NCI-H748 (cell line): ENCODE results near the gene FER.
"Not testable (repeated sequence)": the region's sequence is repeated elsewhere in the genome, so short reads cannot be mapped to it uniquely, and the experiment has no call there.

Experiments
- DNase-seq: peaks from one replicate; lab custom pipeline; 2025; ENCODE audit not compliant: unreplicated experiment; lab: John Stamatoyannopoulos, UW

The FER gene

DNA sequence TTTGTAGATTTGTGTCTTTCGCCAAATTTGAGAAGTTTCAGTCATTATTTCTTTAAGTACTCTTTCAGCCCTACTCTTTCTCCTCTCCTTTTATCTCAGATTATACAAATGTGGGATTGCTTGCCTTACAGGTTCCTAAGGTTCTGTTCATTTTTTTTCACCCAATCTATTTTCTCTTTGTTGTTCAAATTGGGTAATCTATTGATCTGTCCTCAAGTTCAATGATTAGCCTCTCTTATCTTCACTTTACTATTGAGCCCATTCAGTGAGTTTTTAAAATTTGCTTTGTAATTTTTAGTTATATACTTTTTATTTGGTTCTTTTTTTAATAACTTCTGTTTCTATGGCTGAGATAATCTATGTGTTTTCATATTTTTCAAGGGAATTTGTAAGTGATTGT lies 282.1 kb downstream of the FER start:
- no peak for DNase-seq

DNA sequence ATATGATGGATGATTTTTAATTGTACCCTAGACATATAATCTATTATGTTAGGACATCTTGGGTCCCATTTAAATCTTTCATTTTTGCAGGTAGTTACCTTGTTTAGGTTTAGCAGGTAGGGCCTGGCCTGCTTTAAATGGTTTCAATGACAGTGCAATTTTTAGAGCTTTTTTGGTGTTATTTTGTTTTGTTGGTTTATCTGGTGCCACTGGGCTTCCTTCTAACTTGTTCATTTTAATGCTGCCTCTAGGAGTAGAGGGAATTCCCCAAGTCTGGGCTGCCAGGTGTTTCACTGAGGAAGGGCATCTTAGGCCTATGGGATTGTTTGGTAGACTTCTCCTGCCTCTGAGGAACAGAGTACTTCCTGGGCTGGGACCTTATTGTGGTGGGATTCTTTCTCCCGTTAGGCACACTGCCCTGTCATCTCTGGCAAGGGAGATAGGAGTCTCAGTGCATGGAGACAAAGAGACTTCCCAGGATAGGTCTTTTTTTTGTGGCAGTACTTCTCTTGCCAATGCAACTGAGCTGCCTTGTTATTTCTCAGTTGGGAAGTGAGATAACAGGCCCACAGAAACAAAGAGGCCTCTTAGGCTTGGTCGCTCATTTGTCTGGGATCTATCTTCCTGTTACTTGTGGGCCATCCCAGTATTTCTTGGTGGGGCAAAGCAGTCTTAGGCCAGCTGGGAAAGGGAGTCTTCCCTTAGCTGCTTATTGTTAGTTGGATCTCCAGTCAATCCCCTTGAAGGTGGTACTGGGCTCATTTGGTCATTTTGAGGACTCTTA lies 282.9 kb downstream of the FER start:
- no peak for DNase-seq

GRCh38 chr5:109034306-109034705 lies 286.6 kb downstream of the FER start:
- no peak for DNase-seq

GRCh38 chr5:109035436-109035835 lies 287.7 kb downstream of the FER start:
- no peak for DNase-seq

DNA sequence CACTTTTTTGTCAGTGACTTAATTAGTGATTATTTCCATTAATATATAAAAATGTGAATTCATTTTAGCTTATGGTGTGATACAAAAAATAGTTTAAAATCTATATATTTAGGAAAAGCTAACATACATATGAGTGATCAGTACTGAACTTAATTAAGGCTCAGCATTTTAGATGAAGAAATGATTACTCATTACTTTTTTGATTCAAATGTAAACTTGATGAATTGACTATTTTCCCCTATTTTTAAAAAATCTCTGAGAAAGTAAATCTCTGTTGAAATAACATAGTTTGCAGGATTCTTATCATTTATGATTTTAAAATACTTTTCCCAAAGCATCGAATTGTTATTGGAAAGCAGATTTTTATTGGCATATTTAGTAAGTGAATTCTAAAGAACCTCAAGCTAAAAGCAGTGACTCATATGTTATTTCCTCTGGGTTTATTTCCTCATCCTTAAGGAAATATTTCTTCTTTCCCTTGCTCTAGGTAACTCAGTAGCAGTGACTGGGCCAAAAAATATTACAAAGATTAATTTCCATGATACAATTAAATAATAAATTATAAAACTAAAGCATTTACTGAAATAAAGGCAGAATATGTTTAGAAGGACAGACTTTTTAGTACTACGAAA lies 290.6 kb downstream of the FER start:
- DNase-seq = no peak

DNA sequence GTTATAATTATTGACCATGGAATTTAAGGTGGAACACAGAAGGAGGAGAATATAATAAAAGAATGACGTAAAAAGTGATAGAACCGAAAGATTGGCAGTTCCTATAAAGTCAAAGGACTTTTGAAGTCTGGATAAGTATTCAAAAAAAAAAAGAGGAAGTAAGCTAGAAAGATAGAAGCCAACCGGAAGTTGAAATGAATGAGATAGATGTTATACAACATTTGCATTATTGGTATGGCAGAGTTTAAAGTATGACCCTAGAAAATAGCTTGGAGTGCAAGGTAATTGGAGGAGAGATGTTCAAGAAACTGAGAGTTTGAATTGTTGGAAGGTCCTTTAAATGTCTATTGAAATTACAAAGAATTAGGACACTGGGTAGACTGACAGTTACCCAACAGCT lies 293.6 kb downstream of the FER start:
- DNase-seq = no peak

- DNase-seq = no peak
Observed at GRCh38 chr5:109045710-109046109, 298.0 kb downstream of the FER start.

DNA sequence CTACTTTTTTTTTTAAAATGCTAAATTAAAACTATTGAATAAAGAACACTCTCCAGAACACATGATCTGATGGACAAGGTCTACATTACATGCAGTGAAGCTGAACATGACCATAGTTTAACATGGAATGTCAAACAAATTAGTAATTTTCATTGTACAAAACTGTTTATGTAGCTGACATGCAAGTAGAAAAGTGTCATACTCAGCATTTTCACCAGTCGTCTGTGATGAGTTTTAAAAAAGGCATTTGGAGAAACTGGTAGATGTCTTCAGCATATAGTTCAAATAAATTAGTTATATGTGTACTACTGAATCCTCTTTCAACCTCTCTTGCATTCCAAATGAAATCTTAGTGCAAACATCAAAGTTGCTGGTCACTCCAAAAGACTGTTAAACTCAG lies 301.9 kb downstream of the FER start:
- DNase-seq = no peak

- DNase-seq = not testable (repeated sequence)
Observed at GRCh38 chr5:109050321-109050720, 302.6 kb downstream of the FER start.

GRCh38 chr5:109052216-109052615 lies 304.5 kb downstream of the FER start:
- not testable (repeated sequence) for DNase-seq

DNA sequence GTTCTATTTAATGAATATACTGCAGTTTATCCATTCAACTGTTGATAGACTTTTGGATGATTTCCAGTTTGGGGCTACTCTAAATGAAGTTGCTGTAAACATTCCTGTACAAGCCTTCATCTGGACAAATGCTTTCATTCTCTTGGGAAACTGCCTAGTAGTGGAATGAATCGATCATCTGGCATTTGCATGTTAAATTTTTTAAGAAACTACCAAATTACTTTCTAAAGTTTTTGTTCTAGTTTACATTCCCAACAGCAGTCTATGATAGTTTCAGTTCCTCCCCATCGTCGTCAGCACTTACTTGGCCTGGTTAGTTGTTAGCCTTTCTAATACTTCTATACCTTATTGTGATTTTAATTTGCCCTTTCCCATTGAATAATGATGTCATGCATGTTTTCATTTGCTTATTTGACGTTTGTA lies 306.3 kb downstream of the FER start:
- no peak for DNase-seq

GRCh38 chr5:109060378-109061025 lies 312.8 kb downstream of the FER start:
- no peak for DNase-seq

- no peak for DNase-seq
Observed at GRCh38 chr5:109062664-109063063, 315.0 kb downstream of the FER start.

DNA sequence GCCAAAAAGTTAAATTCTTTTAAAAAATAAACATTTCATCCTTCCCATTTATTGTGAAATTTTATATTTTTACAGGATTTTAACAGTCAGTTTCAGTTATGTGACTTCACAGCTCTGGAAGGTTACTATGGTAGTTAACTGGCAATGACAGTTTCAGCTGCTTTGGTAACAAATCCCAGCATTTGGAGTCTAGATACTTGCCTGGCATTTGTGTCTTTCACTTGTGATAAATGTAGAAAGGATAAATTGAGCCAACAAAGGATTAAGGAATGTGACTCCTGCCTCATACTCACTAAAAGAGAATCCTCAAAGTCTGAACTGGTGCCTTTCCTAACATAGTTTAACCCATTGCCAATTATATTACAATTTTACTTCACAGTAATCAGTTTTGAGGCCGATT lies 315.5 kb downstream of the FER start:
- DNase-seq = no peak

- DNase-seq = no peak
Observed at GRCh38 chr5:109076741-109077140, 329.0 kb downstream of the FER start.

DNA sequence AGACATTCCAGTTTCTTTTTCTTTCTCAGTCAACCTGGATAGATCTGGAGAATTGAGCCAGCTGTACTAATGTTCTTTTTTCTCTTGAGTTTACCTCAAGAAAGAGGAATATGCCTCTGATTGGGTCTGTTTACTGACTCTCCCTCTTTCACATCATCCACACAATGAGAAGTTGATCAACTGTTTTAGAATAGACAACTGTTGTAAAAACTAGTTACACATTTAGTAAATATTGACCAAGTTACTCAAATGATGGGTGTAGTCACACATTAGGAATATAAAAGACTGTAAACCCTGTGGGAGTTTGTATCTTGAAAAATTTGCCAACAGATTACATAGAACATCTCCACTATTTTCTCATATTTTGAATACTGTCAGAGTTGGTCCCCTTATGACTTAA lies 330.8 kb downstream of the FER start:
- no peak for DNase-seq

DNA sequence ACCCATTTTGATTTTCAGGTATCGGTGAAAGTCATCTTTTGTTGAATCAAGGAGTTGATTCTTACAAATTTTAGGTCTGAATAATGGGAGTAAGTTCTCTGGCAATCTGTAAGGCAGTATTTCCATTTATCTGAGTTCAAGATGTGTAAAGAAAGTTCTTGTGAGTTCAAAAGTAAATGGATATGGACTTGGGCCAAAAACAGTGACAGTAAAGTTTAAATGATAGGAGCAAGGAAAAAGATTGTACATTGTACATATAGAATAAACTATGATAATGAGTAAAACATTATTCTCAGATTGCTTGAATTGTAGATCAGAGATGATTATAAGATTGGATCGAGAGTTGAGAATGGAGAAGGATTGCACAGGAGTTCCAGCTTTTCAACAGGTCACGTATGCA lies 332.8 kb downstream of the FER start:
- no peak for DNase-seq

DNA sequence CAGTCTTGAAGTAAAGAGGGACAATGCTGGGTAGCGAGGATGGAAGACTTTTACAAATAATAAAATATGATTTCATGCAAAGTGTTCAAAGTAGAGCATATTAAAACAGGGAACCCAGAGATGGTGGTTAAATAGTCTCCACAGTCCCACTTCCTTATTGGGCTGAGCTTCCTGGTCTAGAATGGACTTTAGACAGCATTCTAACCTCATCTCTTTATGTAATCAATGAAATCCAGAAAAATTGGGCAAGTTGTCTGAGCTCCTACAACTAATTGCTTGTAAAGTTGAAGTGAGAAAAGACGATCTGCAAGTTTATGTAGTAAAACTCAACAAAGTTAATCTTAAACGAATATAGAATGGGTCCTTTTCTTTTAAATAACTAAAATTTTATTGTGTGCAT lies 333.2 kb downstream of the FER start:
- no peak for DNase-seq

- DNase-seq = no peak
Observed at GRCh38 chr5:109083937-109084336, 336.2 kb downstream of the FER start.

- DNase-seq = no peak
Observed at GRCh38 chr5:109089191-109089590, 341.5 kb downstream of the FER start.

- no peak for DNase-seq
Observed at GRCh38 chr5:109099081-109099480, 351.4 kb downstream of the FER start.

- no peak for DNase-seq
Observed at GRCh38 chr5:109100971-109101370, 353.3 kb downstream of the FER start.
